22Rv1 (cell line): ENCODE measurements around the gene ATP6V1G2.

Experiments
- ZFX ChIP-seq: fragments of 450-650 bp; IDR thresholded peaks from 2 replicates; pipeline ENCODE4 v1.6.1; 2017; ENCODE audit warnings: antibody characterized with exemption, borderline replicate concordance
- TF ChIP-seq, protein P1 (sequence below): fragments of 450-650 bp; IDR thresholded peaks from 2 replicates; pipeline ENCODE4 v1.5.1; 2017; ENCODE audit warnings: mild to moderate bottlenecking

DNA sequence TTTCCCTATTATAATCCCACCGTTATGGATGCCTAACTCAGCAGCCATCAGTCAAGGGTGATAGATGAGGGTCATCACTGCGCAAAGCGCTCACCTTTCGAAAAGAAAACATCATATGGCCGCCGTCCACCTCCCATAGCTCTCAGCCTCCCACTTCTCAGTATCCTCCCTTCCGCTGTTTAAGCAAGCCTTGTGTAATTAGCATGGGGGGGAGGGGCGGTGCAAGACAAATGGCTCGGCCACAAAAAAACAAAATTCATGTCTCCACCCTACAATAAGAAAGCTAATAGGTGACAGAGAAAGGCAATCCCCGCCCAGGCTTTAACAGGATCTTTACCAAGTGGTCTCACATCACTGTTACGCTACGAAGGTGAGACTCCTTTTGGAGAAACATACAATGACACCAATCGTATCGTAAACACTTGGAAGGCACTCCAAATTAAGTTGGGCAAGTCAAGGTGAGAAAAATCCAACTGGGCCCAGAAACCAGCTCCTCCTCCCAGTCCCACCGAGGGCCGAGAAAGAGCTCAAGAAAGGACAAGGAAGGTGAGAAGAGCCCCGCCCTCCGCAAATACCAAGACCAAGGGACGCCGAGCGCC is 5.2 kb downstream of the ATP6V1G2 start:
- TF ChIP-seq, protein P1, sequence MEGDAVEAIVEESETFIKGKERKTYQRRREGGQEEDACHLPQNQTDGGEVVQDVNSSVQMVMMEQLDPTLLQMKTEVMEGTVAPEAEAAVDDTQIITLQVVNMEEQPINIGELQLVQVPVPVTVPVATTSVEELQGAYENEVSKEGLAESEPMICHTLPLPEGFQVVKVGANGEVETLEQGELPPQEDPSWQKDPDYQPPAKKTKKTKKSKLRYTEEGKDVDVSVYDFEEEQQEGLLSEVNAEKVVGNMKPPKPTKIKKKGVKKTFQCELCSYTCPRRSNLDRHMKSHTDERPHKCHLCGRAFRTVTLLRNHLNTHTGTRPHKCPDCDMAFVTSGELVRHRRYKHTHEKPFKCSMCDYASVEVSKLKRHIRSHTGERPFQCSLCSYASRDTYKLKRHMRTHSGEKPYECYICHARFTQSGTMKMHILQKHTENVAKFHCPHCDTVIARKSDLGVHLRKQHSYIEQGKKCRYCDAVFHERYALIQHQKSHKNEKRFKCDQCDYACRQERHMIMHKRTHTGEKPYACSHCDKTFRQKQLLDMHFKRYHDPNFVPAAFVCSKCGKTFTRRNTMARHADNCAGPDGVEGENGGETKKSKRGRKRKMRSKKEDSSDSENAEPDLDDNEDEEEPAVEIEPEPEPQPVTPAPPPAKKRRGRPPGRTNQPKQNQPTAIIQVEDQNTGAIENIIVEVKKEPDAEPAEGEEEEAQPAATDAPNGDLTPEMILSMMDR = no peak
- TF ChIP-seq ZFX = no peak
